Limb (tissue), 2 donors: ENCODE data around the gene OR10G8.
A peak's percentile ranks its signal among the peaks of the same experiment; 100 is the strongest.
"Not testable (repeated sequence)": the region's sequence is repeated elsewhere in the genome, so short reads cannot be mapped to it uniquely, and the experiment has no call there.

ENCODE experiments used
- DNase-seq, 2 donors: peaks; one replicate each; pipeline ENCODE4 v3.0.0-alpha.2; 2016; ENCODE audit errors: extremely low spot score in 2 of 2

Gene OR10G8, protein sequence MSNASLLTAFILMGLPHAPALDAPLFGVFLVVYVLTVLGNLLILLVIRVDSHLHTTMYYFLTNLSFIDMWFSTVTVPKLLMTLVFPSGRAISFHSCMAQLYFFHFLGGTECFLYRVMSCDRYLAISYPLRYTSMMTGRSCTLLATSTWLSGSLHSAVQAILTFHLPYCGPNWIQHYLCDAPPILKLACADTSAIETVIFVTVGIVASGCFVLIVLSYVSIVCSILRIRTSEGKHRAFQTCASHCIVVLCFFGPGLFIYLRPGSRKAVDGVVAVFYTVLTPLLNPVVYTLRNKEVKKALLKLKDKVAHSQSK

DNA sequence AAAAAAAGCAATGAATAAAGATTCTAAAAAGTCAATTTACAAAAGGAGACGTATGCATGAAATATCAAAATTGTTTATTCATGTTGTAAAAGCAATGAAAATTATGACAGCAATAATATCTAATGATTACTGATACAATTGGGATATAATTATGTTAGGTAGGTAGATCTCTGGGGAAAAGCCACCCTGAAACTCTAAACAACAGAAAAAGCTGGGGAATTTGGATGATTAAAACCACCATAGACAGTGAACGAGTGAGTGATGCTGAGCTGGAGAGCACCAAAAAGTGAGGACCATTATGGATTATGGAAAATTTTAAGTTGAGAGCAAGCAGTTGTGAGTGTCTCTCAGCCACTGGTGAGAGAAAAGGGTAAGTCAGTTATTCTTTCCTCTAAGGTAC is at the start of gene OR10G8:
TSS of gene OR10G8 (plus strand) at position 301 of the 400 bp plus-strand sequence. CDS start 2,825 bp downstream, outside the sequence.
- no peak for DNase-seq

DNA sequence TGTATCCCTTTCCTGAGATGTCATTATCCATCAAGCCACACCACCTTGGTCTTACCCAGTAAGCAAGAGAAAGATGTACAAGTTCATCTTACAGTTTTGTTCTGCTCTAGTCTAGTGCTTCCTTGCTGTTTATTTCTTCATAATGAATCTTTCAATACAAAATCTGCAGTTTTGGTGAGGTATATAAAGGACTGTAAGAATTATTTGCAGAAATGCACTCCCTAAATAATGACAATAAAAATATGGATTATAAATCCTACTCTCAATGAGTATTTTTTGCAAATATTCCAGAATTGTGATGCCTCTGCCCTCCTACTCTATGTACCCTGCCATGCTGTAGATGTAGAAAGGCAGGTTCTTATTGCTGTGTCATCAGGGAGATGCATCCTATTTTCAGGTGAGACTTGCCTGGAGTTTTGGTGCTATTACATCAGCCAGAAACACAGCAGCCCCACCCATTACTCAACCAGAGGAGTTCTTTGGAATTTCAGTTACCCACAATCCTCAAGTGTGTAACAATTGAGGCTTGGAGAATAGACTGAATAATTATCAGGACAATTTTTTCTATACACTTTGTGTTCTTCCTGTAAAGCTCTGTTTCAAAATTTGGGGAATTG is 48.8 kb upstream of the OR10G8 start, which contains the start of gene OR10S1:
TSS of gene OR10S1 (minus strand) at position 51 of the 617 bp plus-strand sequence. CDS start 117 bp downstream, outside the sequence.
- DNase-seq = no peak

DNA sequence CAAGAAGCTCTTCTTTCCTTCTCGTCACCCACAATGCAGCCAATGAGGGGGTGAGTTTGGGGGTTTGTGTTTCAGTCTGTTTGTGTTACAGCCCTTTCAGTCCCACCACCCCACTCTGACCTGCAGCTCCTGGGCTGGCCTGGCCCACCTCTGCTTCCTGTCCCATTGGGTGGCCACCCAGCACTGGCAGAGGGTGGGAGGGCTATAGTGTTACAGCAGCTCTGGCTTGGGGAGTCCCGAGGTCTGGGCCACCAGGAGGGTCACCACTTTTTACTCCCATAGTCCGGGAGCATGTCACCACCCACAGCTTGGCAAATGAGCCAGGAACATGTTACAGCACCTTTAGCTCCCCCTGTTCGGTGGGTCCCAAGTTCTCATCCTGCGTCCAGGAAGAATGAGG is 47.3 kb upstream of the OR10G8 start:
- no peak for DNase-seq

DNA sequence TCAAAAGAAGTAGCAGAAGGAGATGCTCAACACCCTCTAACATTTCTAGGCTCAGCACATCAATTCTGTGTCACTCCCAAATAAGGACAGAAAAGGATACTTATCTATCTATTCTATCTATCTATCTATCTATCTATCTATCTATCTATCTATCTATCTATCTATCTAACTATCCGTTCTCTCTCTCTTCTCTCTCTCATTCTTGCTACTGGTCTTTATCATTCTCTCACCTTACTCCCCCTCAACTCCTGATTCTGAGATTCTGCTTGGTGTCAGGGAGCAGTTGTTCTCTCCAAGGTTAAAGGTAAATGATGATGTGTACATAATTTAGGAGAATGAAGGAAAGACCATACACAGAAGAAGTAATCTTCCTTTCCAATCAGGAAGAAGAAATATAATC is 31.5 kb upstream of the OR10G8 start, which contains the start of gene OR10G6:
TSS of gene OR10G6 (minus strand) at position 43 of the 400 bp plus-strand sequence. CDS start at position 43, 0 bp downstream.
- no peak for DNase-seq

DNA sequence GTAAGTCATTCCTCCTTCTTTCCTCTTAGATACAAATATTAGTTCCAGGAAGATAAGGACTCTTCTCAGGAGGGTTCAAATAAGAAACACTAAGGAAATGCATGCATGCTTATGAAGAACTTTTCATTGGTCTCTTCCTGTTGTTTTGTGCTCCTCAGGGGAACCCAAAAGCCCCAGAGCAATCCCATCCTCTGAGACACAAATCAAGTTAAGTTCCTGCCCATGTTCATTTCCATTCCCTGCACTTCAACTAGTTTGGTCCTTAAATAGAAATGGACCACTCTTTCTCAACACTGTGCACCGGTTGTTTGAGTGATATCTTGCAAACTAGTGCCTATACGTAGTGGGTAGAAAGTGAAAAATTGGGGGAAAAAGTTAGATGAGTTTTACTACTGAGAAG is 13.9 kb upstream of the OR10G8 start, which contains the start of gene OR10G4:
TSS of gene OR10G4 (plus strand) at position 301 of the 400 bp plus-strand sequence. CDS start 2,578 bp downstream, outside the sequence.
- no peak for DNase-seq

DNA sequence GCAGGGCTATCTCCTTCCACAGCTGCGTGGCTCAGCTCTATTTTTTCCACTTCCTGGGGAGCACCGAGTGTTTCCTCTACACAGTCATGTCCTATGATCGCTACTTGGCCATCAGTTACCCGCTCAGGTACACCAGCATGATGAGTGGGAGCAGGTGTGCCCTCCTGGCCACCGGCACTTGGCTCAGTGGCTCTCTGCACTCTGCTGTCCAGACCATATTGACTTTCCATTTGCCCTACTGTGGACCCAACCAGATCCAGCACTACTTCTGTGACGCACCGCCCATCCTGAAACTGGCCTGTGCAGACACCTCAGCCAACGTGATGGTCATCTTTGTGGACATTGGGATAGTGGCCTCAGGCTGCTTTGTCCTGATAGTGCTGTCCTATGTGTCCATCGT is 10.8 kb upstream of the OR10G8 start:
- DNase-seq = not testable (repeated sequence)

DNA sequence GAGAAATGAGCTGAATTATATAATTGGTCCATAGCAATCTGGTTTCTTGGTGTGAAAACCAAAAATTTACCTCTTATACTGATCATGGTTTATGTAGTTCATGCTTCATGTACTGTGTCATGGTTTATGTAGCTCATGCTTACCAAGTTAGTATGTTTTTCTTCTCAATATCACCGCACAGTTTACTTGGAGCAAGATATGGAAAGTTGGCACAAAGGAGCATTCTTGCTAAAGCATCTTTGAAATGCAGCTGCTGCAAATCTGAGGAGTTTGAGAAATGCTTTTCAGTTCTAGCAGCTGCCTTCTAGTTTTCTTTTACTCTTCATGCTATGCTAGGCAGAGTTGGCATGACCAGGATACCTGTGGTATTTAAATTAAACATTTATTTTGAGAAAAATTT is 10.1 kb downstream of the OR10G8 start:
- peak in 1 of 2 donors; percentile 52 for DNase-seq

DNA sequence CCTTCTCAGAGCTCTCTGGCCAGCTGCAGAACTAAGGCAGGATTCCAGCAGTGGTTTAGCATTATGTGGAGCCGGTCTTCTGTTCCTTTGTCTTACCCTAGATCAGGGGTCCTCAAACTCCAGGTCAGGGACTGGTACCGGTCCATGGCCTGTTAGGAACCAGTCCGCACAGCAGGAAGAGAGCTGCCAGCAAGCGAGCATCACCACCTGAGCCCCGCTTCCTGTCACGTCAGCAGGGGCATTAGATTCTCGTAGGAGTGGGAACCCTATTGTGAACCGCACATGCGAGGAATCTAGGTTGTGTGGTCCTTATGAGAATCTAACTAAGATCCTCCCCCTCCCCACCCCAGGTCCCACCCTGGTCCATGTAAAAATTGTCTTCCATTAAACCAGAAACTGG is 13.0 kb downstream of the OR10G8 start:
- DNase-seq = no peak

DNA sequence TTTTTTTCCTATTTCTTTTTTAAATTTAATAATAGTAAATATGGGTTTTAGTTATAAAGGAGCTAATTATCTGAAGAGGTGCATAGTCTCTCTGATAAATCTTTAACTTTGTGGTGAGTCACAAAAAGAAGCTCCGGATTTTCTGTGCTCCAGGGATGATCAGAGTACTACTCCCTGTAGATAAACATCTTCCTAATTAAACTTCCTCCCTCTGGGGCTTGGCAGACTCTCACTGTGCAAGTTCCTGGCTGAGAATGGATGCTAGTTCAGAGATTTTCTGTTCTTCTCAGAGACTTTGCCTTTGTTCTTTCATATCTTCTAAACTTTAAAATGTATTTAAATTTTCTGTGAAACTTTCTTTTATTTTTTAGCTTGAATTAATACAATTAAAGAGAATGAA is 14.7 kb downstream of the OR10G8 start, which contains the start of gene OR10G7:
TSS of gene OR10G7 (minus strand) at position 72 of the 400 bp plus-strand sequence. CDS start 2,324 bp downstream, outside the sequence.
- no peak for DNase-seq

DNA sequence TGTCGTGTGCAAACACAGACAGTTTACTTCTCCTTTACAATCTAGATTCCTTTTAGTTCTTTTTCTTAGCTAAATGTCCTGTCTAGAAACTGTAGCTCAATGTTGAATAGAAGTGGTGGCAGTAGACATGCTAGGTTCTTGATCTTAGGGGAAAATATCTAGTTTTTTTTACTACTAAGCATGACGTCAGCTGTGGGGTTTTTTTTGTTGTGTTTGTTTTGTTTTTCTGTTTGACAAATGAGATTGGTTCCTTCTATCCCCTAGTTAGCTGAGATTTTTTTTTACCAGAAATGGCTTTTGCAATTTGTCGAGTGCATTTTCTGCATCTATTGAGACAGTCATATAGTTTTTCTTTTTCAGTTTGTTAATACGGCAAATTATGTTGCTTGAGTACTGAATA is 16.8 kb downstream of the OR10G8 start:
- no peak for DNase-seq

DNA sequence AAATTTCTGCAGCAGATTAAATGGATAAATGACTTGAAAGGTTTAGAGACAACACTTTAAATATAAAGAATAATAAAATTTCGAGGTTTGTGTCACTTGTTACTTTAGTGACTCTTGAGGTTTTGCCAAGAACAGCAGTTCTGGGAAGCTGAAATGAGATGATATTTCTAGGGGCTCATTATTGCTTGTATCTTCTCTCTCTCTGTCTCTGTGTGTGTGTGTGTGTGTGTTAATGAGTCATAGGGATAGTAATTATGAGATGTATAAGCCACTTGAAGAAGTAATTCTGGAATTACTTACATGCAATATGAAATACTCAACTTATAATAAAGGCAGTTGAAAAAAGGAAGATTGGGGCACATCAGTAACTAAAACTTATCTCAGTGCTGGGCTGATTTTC is 24.1 kb downstream of the OR10G8 start:
- DNase-seq = no peak

DNA sequence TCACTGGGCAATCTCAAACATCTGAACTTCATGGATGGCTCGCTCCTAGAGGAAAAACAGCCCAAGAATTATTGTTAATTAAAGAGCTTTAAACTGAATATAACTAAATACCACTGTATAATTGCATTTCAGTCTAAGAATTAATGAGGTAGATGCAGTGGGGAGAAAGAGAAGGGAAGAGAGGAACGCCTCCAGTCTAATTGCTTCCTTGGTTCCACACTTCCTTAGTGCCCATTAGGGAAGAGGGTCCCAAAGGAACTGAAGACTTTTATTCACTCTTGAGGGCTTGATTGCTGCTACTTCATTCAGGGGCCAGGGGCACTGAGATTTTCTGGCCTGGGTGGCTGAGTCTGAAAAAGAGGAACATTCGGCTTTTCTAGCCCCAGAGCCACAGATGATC is 26.4 kb downstream of the OR10G8 start:
- DNase-seq = no peak

DNA sequence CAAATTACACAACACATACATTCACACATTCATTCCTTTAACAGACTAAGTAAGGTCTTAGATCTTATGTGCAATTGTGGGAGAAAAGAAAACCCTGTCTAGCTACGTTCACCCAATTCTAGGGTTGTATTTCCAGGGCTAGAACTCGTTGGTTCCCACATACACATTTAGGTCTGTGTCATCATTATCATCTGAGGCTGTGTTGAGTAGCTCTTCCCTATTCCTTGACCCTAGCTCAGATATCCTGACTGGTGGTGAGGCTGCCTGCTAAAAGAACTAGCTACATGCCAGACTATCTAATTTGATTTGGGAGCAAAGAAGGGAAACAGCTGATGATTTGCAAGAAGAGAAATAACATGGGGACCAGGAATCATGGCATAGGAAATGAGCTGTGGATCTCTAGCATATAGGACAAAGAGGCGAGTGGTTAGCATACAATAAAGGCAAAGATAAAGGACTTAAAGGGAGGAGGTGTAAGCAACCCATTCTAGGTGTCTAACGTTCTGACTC is 42.1 kb downstream of the OR10G8 start:
- no peak for DNase-seq

DNA sequence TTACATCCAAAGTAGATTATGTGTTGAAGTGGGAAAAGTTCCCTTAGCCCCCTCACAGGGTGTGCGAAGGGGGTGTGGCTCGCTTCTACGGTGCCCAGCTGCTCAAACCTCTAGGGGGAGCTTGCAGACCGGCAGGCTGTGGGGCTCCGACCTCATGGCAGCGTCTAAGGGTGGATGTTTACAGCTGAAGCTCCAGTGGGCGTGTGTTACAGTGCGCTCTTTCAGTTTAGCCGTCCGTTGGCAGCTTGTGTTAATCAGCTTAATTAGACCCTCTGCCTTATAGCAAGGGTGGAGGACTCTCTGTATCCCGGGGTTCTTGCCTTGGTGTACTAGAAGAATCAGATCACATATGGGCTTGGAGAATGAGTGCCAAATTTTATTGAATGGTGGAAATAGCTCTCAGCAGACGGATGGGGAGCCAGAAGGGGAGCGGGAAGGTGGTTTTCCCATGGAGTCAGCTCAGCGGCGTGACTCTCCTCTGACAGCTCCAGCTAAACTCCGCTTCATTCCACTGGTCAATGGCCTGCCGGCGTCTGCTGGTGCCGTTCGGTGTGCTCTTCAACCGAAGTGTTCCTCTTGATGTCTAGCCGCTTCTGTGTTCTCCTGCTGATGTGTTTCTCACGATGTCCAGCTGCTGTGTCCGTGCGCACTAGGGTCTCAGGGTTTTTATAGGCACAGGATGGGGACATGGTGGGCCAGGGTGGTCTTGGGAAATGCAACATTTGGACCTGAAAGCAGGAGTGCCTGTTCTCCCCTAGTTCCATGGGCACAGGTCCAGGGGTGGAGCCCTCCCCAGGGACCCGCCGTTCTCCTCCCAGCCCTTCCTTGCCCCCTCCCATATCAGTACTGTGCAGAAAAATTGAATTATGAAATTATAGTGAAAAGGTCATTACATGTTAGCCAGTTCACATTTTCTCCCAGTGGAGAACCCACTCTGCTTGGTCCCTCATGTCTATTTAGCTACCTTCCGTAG is 43.1 kb downstream of the OR10G8 start:
- peak; percentile 29 to 55 for DNase-seq

DNA sequence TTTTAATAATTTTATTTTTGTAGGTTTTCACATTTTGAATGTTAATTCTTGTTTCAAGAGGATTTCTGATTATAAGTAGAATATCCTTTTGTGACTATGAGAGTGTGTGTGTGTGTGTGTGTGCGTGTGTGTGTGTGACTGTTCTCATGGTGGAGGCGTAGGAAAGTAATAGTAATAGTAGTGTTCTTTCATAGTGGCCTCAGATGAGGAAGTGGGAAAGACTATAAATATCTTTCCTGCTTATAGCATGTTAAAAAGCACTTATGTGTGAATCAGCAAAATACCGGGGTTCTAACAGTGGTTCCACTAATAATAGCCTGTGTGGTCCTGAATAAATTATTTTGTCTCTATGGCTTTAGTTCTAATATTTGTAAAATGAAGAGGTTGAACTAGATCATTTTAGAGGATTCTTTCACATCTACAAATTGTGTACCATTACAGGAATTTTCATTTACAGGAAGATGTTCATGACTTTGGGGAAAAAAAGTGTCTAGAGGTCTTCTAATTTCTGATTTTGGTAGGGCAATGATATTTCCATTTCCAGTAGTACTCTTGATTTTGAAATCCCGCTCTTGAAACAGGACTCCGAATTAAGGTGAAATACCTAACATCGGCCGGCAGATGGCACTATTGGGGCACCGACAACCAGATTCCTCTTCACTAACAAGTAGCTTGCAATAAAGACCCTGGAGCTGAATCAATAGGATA is 44.5 kb downstream of the OR10G8 start:
- peak; percentile 74 to 86 for DNase-seq

DNA sequence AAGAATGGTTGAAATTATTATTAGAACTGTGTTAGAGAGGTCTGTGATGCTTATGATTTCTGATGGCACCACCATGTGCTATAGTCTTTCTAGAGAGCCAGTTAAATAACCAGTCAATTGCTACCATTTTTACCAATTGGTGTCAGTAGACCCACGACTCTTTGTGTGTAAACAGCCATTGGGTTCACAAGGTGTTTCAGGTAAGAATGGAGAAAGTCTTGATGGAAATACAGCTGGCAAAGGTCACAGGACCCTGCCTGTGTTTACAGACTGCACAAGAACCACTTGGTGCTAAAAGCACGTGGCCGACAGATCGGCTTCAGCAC is 45.0 kb downstream of the OR10G8 start:
- DNase-seq = no peak

DNA sequence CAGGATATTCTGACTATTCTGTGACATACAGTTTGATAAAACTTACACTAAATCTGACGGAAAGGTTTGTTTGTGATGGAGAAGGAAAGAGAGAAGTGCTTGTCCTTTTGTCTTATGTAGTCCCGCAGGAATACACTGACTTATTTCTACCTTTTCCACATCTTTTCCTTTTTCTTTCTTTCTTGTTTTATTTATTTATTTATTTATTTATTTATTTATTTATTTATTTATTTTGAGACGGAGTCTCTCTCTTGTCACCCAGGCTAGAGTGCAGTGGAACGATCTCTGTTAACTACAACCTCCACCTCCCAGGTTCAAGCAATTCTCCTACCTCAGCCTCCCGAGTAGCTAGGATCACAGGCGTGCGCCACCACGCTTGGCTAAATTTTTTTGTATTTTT is 45.5 kb downstream of the OR10G8 start:
- DNase-seq = no peak

DNA sequence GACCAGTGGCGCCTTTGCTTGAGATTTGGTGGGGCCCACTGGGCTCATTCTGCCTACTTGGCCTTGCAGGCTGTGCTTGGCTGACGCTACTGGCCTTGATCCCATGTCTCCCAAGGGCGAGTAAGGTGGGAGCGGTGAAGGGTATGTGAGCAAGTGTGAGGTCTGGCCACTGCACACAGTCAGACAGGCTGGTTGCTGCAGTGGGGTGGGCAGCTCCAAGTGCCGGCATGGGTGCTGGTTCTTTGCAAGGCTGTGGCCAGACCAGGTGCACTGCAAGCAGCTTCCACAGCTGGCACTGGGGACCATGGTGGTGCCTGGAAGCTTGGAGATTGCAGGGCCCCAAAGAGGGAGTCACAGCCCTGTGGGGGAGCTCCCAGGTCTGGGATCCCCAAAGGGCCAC is 48.0 kb downstream of the OR10G8 start:
- DNase-seq = no peak

DNA sequence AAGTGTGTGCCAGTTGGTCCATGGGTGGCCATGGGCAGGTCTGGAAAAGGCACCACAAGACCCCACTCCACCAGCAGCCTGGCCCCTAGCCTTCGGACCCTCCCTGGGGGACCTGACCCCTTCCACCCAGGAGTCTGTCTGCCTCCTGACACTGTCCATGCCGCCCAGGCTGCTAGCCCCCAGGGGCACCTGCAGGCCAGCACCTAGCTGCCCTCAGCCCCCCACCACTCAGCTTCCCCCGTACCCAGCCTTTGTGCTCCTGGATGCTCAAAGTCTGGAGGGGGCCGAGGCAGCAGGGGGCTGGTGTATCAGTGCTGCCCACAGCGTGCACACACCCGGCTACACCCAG is 48.9 kb downstream of the OR10G8 start:
- no peak for DNase-seq

DNA sequence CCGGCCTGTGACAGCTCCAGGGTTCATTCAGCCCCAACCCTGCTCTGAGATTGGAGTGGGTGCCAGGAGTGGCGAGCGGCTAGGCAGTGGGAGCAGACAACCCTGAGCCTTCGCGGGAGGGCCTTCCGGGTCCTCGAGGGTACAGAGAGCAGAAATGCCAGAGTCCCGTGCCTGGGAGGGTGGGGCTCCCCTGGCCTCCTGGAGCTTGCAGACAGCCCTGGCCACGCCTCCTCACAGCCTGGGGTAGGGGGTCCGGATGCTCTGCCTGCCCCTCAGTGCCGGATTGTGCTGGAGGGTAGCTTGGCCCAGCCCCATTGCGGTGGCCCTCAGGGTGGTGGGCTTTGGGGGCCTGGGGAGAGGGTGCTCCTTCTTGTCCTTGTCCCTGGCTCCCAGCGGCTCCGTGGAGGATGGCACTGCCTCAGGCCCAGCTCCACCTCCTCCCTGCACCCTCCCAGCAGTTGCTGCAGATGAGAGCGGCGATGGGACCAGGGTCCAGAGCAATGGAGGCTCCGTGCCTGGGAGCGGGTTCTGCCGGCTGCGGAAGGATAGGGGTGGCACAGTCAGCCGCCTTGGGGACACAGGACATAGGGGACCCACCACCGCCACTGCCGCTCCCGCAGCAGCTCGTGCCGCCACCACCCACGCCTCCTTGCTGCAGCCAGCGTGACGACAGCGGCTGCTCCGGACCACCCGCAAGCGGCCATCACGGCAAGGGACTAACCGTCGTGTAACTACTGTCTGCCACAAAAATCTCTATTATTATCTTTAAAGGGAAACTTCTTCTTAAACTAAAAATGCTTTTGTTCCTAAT is 49.4 kb downstream of the OR10G8 start:
- DNase-seq = peak; percentile 6 to 67
